ENCODE data around the gene UNC5C.

- TF ChIP-seq RAD21 (IDR thresholded peaks at IDR 0.05 in 1 of 2, conservative IDR thresholded peaks at IDR 0.05 in 1 of 2; ENCODE audit: low read depth in 2 of 2, low read length in 2 of 2) (no peak), RFX5 (IDR thresholded peaks at IDR 0.05; ENCODE audit: borderline replicate concordance, low read depth, low read length) (no peak), CTCF (IDR thresholded peaks at IDR 0.05; ENCODE audit: control extremely low read depth in 1 of 3, insufficient read depth in 1 of 3, low read depth in 1 of 3, low read length in 3 of 3) (no peak), JUN (IDR thresholded peaks at IDR 0.05; ENCODE audit: low read depth, low read length) (no peak), TCF12 (IDR thresholded peaks at IDR 0.05; ENCODE audit: low read depth, low read length) (no peak), EP300 (IDR thresholded peaks at IDR 0.05; ENCODE audit: borderline replicate concordance in 1 of 2, low read depth in 2 of 2, low read length in 2 of 2) (no peak), EZH2 (IDR thresholded peaks at IDR 0.05; ENCODE audit: low read depth, low read length, severe bottlenecking) (no peak), CEBPB (IDR thresholded peaks at IDR 0.05; ENCODE audit: low read depth, low read length) (no peak), POLR2A (IDR thresholded peaks at IDR 0.05; ENCODE audit: control extremely low read depth in 1 of 2, low read depth in 2 of 2, low read length in 2 of 2) (no peak), MAX (IDR thresholded peaks at IDR 0.05) (no peak), HDAC2 (IDR thresholded peaks at IDR 0.05; ENCODE audit: borderline replicate concordance in 1 of 2, low read depth in 2 of 2, low read length in 2 of 2) (no peak), SP2 (IDR thresholded peaks at IDR 0.05; ENCODE audit: low read length) (no peak), NANOG (IDR thresholded peaks at IDR 0.05; ENCODE audit: insufficient read depth, low read depth, low read length, poor library complexity, severe bottlenecking) (no peak)
These were observed 1.6 kb upstream of the UNC5C start for GRCh38 chr4:95550115-95550987.
